DMS79 (cell line): ENCODE results near the gene SEPTIN6.

Source experiments
- DNase-seq: peaks from one replicate; lab custom pipeline; 2025; lab: John Stamatoyannopoulos, UW

Gene SEPTIN6

GRCh38 chrX:119647552-119648420 lies 45.2 kb downstream of the SEPTIN6 start:
- no peak for DNase-seq

GRCh38 chrX:119647089-119647488 lies 45.9 kb downstream of the SEPTIN6 start:
- no peak for DNase-seq

- no peak for DNase-seq
Measured at GRCh38 chrX:119646515-119646914, 46.5 kb downstream of the SEPTIN6 start.

GRCh38 chrX:119643696-119644095 lies 49.3 kb downstream of the SEPTIN6 start:
- no peak for DNase-seq
